ENCODE results near the gene WNT9B. TPM values are rescaled to one million over a fixed set of nuclear protein-coding genes. Genes with fewer than 3 reads are reported as not detected.

WNT9B gene
- total RNA-seq = not detected in 2 replicates

DNA sequence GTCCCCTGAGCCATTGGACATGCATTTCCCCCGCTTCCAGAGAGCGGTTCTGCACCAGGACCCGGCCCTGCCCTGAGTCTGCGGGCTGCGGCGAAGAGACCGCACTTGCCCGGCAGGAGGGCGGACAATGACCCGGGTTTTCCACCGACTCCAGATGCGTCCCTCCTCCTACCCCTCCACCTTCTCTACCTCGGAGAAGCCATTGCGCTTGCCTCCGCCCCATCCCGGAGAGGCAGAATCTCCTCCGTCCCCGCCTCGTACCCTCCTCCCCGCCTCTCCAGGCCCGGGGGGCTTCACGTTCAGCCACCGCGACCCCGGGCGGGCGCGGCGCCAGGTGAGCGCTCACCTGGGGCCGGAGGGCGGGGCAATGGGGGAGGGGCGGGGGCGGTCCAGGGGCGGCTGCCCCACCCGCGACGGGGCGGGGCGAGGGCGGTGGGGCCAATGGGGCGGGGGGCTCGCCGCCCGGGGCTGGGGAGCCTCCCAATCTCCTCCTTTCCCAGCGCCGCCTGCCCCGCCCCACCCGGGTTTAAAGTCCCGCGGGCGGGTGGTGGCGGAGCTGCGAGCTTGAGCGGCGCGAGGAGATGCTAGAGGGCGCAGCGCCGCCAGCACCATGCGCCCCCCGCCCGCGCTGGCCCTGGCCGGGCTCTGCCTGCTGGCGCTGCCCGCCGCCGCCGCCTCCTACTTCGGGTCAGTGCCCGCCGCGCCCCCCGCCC lies at the start of gene WNT9B:
Gene WNT9B, plus strand, starts transcription at position 555 of the 713 bp plus-strand sequence. Its CDS starts 56 bp downstream, at position 611.
- no peak for FAIRE-seq
- Histone ChIP-seq H3K4me3 (ENCODE audit: low read depth, low read length) (peak within 1 kb of the TSS; percentile 19), H3K27me3 (ENCODE audit: control insufficient read depth, insufficient read depth, low read length) (peaks cover 30% of the 10 kb centered on the region), H3K36me3 (ENCODE audit: control insufficient read depth, insufficient read depth, low read length) (no peaks in the 10 kb centered on the region)
- no peak for DNase-seq (ENCODE audit: low read depth)
- TF ChIP-seq CTCF (IDR thresholded peaks at IDR 0.05; ENCODE audit: insufficient read depth, low read length, severe bottlenecking) = peak; percentile 12

GRCh38 chr17:46802800-46803199 lies 48.6 kb upstream of the WNT9B start:
- FAIRE-seq (peak; percentile 68), DNase-seq (ENCODE audit: low read depth) (no peak)
- Histone ChIP-seq H3K27me3 (ENCODE audit: control insufficient read depth, insufficient read depth, low read length) (no peaks in the 10 kb centered on the region), H3K4me3 (ENCODE audit: low read depth, low read length) (no peak overlapping the region), H3K36me3 (ENCODE audit: control insufficient read depth, insufficient read depth, low read length) (no peaks in the 10 kb centered on the region)
- no peak for TF ChIP-seq CTCF (IDR thresholded peaks at IDR 0.05; ENCODE audit: insufficient read depth, low read length, severe bottlenecking)

GRCh38 chr17:46803544-46803943 lies 47.8 kb upstream of the WNT9B start:
- no peak for TF ChIP-seq CTCF (IDR thresholded peaks at IDR 0.05; ENCODE audit: insufficient read depth, low read length, severe bottlenecking)
- Histone ChIP-seq H3K36me3 (ENCODE audit: control insufficient read depth, insufficient read depth, low read length) (no peaks in the 10 kb centered on the region), H3K4me3 (ENCODE audit: low read depth, low read length) (no peak overlapping the region), H3K27me3 (ENCODE audit: control insufficient read depth, insufficient read depth, low read length) (no peaks in the 10 kb centered on the region)
- DNase-seq (ENCODE audit: low read depth) (no peak), FAIRE-seq (no peak)

- FAIRE-seq (no peak), DNase-seq (ENCODE audit: low read depth) (no peak)
- Histone ChIP-seq H3K36me3 (ENCODE audit: control insufficient read depth, insufficient read depth, low read length) (no peaks in the 10 kb centered on the region), H3K27me3 (ENCODE audit: control insufficient read depth, insufficient read depth, low read length) (no peaks in the 10 kb centered on the region), H3K4me3 (ENCODE audit: low read depth, low read length) (no peak overlapping the region)
- no peak for TF ChIP-seq CTCF (IDR thresholded peaks at IDR 0.05; ENCODE audit: insufficient read depth, low read length, severe bottlenecking)
Measured at GRCh38 chr17:46805771-46806170, 45.6 kb upstream of the WNT9B start.

- TF ChIP-seq CTCF (IDR thresholded peaks at IDR 0.05; ENCODE audit: insufficient read depth, low read length, severe bottlenecking) = no peak
- FAIRE-seq = peak; percentile 23
Measured at GRCh38 chr17:46809110-46809571, 42.2 kb upstream of the WNT9B start.

GRCh38 chr17:46810837-46811236 lies 40.5 kb upstream of the WNT9B start:
- Histone ChIP-seq H3K27me3 (ENCODE audit: control insufficient read depth, insufficient read depth, low read length) (peaks cover 1% of the 10 kb centered on the region), H3K36me3 (ENCODE audit: control insufficient read depth, insufficient read depth, low read length) (no peaks in the 10 kb centered on the region), H3K4me3 (ENCODE audit: low read depth, low read length) (no peak overlapping the region)
- no peak for FAIRE-seq
- no peak for TF ChIP-seq CTCF (IDR thresholded peaks at IDR 0.05; ENCODE audit: insufficient read depth, low read length, severe bottlenecking)
- no peak for DNase-seq (ENCODE audit: low read depth)

More at GRCh38 chr17:46809110-46809571, 42.2 kb upstream of the WNT9B start:
- Histone ChIP-seq H3K27me3 (ENCODE audit: control insufficient read depth, insufficient read depth, low read length) (peaks cover 1% of the 10 kb centered on the region), H3K4me3 (ENCODE audit: low read depth, low read length) (no peak overlapping the region), H3K36me3 (ENCODE audit: control insufficient read depth, insufficient read depth, low read length) (no peaks in the 10 kb centered on the region)
- no peak for DNase-seq (ENCODE audit: low read depth)
